Smooth muscle cell (in vitro differentiated cells): Measurements from ENCODE around the gene ARHGAP40. TPM values are rescaled to one million over a fixed set of nuclear protein-coding genes. Genes with fewer than 3 reads are reported as not detected.

Source experiments
- DNase-seq: peaks from one replicate; lab custom pipeline; 2025; ENCODE audit not compliant: unreplicated experiment; lab: John Stamatoyannopoulos, UW
- H2AFZ ChIP-seq: fragments of 200-600 bp; sonication (generic); 2 replicates; pipeline ENCODE4 v1.6.0; 2016; ENCODE audit warnings: antibody characterized with exemption, low read depth, mild to moderate bottlenecking
- H3F3A ChIP-seq: fragments of 200-600 bp; sonication (generic); 2 replicates; pipeline ENCODE4 v1.6.0; 2017; ENCODE audit warnings: antibody characterized with exemption, low read depth
- H3K27ac ChIP-seq: fragments of 200-600 bp; sonication (generic); 2 replicates; pipeline ENCODE4 v1.5.1; 2016; ENCODE audit warnings: low read depth, mild to moderate bottlenecking
- H3K27me3 ChIP-seq: fragments of 200-600 bp; sonication (generic); 2 replicates; pipeline ENCODE4 v1.6.1; 2016; ENCODE audit warnings: low read depth, mild to moderate bottlenecking
- H3K36me3 ChIP-seq: fragments of 200-600 bp; sonication (generic); 2 replicates; pipeline ENCODE4 v1.5.1; 2016; ENCODE audit warnings: low read depth
- H3K4me1 ChIP-seq: fragments of 200-600 bp; sonication (generic); 2 replicates; pipeline ENCODE4 v1.5.1; 2016; ENCODE audit warnings: low read depth
- H3K4me2 ChIP-seq: fragments of 200-600 bp; sonication (generic); 2 replicates; pipeline ENCODE4 v1.6.0; 2016; ENCODE audit warnings: mild to moderate bottlenecking
- H3K4me3 ChIP-seq: fragments of 200-600 bp; sonication (generic); 2 replicates; pipeline ENCODE4 v1.5.1; 2016; ENCODE audit warnings: mild to moderate bottlenecking
- H3K79me2 ChIP-seq: fragments of 200-600 bp; sonication (generic); 2 replicates; pipeline ENCODE4 v1.6.0; 2016; ENCODE audit warnings: low read depth, mild to moderate bottlenecking
- H3K9ac ChIP-seq: fragments of 200-600 bp; sonication (generic); 2 replicates; pipeline ENCODE4 v1.6.0; 2016; ENCODE audit warnings: low read depth
- H3K9me3 ChIP-seq: fragments of 200-600 bp; sonication (generic); replicated peaks from 2 replicates; pipeline ENCODE4 v1.5.1; 2016; ENCODE audit warnings: low read depth
- H4K20me1 ChIP-seq: fragments of 200-600 bp; sonication (generic); 2 replicates; pipeline ENCODE4 v1.6.0; 2016; ENCODE audit warnings: low read depth
- WGBS: methylation state at CpG from one replicate; pipeline ENCODE4 v1.1.7; 2016; ENCODE audit warnings: low lambda C conversion rate; 5-methylcytosine and 5-hydroxymethylcytosine counted together
- polyA plus RNA-seq: library from polyadenylated mRNA; unstranded; fragments of >200 nt; fragmentation: Nextera tagmentation; extraction: Ambion mirVana; gene quantifications from 2 replicates; pipeline ENCODE4 v1.2.1, GENCODE V29; 2016
- total RNA-seq: library from RNA; depleted of rRNA; stranded (reverse); fragments of >200 nt; gene quantifications from 2 replicates; pipeline ENCODE4 v1.2.3, GENCODE V29; 2014
- TF ChIP-seq, protein P1 (sequence below): fragments of 200-600 bp; sonication (generic); IDR thresholded peaks from 2 replicates; pipeline ENCODE4 v1.5.1; 2017; ENCODE audit warnings: borderline replicate concordance, mild to moderate bottlenecking, antibody characterized with exemption; ENCODE audit not compliant: insufficient read depth, poor library complexity, severe bottlenecking

Gene ARHGAP40
- total and polyA plus RNA-seq, 2 experiments from 2014 or later: 0.22 TPM; not detected in 1

DNA sequence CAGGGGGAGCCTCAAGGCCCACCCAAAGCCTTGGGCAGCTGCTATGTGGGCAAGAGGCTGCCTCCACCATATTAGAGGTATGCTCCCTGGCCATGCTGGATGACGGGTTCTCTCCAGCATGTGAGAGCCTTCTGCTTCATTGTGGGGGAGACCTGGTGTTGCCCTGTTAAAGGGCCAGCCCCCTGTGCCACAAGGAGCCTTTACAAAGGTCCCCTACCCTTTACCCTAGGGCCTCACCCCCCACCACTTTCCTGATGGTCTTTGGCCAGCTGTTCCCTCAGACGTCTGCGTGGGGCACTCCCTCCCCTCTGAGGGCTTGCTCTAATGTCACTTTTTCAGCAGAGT, 15.5 kb upstream of the ARHGAP40 start:
- 80% methylated on average over 3 of the region's 3 CpGs for WGBS

DNA sequence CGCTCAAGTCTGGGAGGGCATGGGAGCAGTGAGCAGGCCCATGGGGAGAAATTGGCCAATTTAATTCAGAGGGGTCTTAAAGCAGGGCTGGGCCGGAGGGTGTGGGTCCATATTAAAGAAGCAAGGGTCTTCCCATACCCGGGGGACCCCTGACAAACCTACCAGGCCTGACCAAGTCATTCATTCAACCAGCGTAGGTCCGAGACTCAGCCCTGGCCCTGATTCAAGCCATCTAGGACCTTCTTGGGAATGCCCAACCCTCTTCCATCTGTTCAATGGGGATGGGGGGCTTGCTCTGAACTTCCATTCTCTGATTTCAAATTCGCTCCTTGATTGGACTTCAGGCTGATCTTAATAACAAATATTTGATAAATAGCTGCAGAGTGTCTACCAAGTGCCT, 13.3 kb upstream of the ARHGAP40 start:
- Histone ChIP-seq H3K4me1 (no peaks in the 10 kb centered on the region), H3F3A (no peaks in the 10 kb centered on the region), H3K79me2 (no peaks in the 10 kb centered on the region), H3K27me3 (no peaks in the 10 kb centered on the region), H4K20me1 (no peaks in the 10 kb centered on the region), H3K4me2 (no peak overlapping the region), H3K4me3 (no peak overlapping the region), H3K27ac (no peak overlapping the region), H3K9me3 (no peaks in the 10 kb centered on the region), H2AFZ (no peak overlapping the region), H3K36me3 (no peaks in the 10 kb centered on the region), H3K9ac (no peak overlapping the region)
- TF ChIP-seq, protein P1, sequence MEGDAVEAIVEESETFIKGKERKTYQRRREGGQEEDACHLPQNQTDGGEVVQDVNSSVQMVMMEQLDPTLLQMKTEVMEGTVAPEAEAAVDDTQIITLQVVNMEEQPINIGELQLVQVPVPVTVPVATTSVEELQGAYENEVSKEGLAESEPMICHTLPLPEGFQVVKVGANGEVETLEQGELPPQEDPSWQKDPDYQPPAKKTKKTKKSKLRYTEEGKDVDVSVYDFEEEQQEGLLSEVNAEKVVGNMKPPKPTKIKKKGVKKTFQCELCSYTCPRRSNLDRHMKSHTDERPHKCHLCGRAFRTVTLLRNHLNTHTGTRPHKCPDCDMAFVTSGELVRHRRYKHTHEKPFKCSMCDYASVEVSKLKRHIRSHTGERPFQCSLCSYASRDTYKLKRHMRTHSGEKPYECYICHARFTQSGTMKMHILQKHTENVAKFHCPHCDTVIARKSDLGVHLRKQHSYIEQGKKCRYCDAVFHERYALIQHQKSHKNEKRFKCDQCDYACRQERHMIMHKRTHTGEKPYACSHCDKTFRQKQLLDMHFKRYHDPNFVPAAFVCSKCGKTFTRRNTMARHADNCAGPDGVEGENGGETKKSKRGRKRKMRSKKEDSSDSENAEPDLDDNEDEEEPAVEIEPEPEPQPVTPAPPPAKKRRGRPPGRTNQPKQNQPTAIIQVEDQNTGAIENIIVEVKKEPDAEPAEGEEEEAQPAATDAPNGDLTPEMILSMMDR: no peak
- DNase-seq: no peak
- 93% methylated on average over 6 of the region's 6 CpGs for WGBS

More for the DNA sequence above, 15.5 kb upstream of the ARHGAP40 start:
- Histone ChIP-seq H3K79me2 (no peaks in the 10 kb centered on the region), H2AFZ (no peak overlapping the region), H3K9ac (no peak overlapping the region), H3K9me3 (no peaks in the 10 kb centered on the region), H4K20me1 (no peaks in the 10 kb centered on the region), H3K27me3 (no peaks in the 10 kb centered on the region), H3K4me1 (no peaks in the 10 kb centered on the region), H3K4me3 (no peak overlapping the region), H3K27ac (no peak overlapping the region), H3K4me2 (no peak overlapping the region), H3F3A (no peaks in the 10 kb centered on the region), H3K36me3 (no peaks in the 10 kb centered on the region)
- TF ChIP-seq, protein P1: no peak
- DNase-seq: no peak

DNA sequence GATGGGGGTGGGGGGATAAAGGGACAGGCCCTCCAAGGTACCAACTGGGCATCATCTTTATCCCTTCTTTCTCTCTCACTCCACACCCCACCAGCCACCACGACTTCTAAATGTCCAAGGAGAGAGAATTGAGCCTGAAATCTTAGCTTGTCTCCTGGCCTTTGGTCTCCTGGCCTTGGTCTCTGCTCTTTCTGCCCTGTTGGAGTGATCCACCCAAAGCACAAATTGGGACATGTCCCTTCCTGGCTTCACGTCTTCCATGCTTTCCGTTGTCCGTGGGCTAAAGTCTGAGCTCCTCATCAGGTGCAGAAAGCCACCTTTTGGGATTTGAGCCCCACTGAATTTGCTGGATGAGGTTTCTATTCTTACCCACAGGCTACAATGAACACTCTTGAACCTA, 12.3 kb upstream of the ARHGAP40 start:
- Histone ChIP-seq H3K27ac (no peak overlapping the region), H3F3A (no peaks in the 10 kb centered on the region), H3K4me1 (no peaks in the 10 kb centered on the region), H2AFZ (no peak overlapping the region), H3K27me3 (no peaks in the 10 kb centered on the region), H3K36me3 (no peaks in the 10 kb centered on the region), H3K79me2 (no peaks in the 10 kb centered on the region), H4K20me1 (no peaks in the 10 kb centered on the region), H3K4me3 (no peak overlapping the region), H3K9me3 (no peaks in the 10 kb centered on the region), H3K4me2 (no peak overlapping the region), H3K9ac (no peak overlapping the region)
- WGBS: 93% methylated on average over 4 of the region's 4 CpGs
- DNase-seq: no peak
- TF ChIP-seq, protein P1: no peak

DNA sequence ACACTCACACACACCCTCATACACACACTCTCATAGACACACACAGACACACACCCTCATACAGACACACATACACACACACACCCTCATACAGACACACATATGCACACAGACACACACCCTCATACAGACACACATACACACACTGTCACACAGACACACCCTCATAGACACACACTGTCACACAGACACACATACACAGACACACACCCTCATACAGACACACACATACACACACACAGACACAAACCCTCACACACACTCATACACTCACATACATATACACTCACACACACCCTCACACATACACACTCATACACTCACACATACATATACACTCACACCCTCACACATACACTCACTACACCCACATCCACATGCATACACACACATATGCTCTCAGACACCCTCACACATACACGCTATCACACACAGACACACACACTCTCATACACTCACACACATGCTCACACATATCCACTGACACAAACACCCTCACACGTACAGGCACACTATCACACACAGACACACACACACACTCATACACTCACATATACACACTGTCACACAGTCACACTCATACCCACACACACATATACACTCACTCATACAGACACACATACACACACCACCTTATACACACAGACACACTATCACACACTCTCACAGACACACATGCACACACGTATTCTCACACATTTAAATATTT, 11.5 kb upstream of the ARHGAP40 start:
- no peak overlapping the region for H3K9ac ChIP-seq
- DNase-seq: no peak
- no peaks in the 10 kb centered on the region for H4K20me1 ChIP-seq
- H3K9me3 ChIP-seq: no peaks in the 10 kb centered on the region
- H3F3A ChIP-seq: no peaks in the 10 kb centered on the region
- H2AFZ ChIP-seq: no peak overlapping the region
- no peaks in the 10 kb centered on the region for H3K79me2 ChIP-seq
- H3K4me3 ChIP-seq: no peak overlapping the region
- H3K4me2 ChIP-seq: no peak overlapping the region
- no peaks in the 10 kb centered on the region for H3K4me1 ChIP-seq
- no peaks in the 10 kb centered on the region for H3K27me3 ChIP-seq
- 100% methylated on average over 3 of the region's 3 CpGs for WGBS
- H3K27ac ChIP-seq: no peak overlapping the region
- TF ChIP-seq, protein P1: no peak
- no peaks in the 10 kb centered on the region for H3K36me3 ChIP-seq
